Ovary (tissue), 3 donors: ENCODE measurements around the gene NELFB.

Experiments
- CTCF ChIP-seq, 3 donors: fragments of 450-650 bp in 2 of 3; fragments of 200-600 bp in 1 of 3; IDR thresholded peaks; one replicate each; pipeline versions ENCODE4 v1.5.1 to v1.8.0; 2016 to 2022; ENCODE audit warnings: antibody characterized with exemption in 3 of 3, mild to moderate bottlenecking in 1 of 3
- EP300 ChIP-seq: sonication (generic); formaldehyde crosslinking; IDR thresholded peaks from one replicate; pipeline ENCODE4 v1.6.1; 2017; ENCODE audit warnings: antibody characterized with exemption
- donor health status: DM: no; HTN: no; CAD: no.

GRCh38 chr9:137269231-137269772, 14.2 kb downstream of the NELFB start:
- TF ChIP-seq CTCF (IDR thresholded peaks at IDR 0.05) (no peak), EP300 (no peak)
